Fibroblast of lung (primary cell): ENCODE data around the gene NOL4L. TPM values are rescaled to one million over a fixed set of nuclear protein-coding genes. Genes with fewer than 3 reads are reported as not detected.

Experiments used
- DNase-seq, 2 donors: peaks; one replicate each; pipeline versions ENCODE4 v3.0.0 to v3.0.0-alpha.2; 2010; ENCODE audit warnings: low read depth in 2 of 2
- H2AFZ ChIP-seq: 2 replicates; pipeline ENCODE4 v1.5.1; 2012; ENCODE audit warnings: low read length, control low read depth, inconsistent platforms
- H3K27ac ChIP-seq: 2 replicates; pipeline ENCODE4 v1.5.1; 2011; ENCODE audit warnings: low read length, control low read depth; ENCODE audit not compliant: insufficient read depth
- H3K27me3 ChIP-seq: 2 replicates; pipeline ENCODE4 v1.5.1; 2011; ENCODE audit warnings: mild to moderate bottlenecking, low read length; ENCODE audit not compliant: control insufficient read depth, insufficient read depth
- H3K36me3 ChIP-seq: 2 replicates; pipeline ENCODE4 v1.5.1; 2011; ENCODE audit warnings: low read length; ENCODE audit not compliant: control insufficient read depth, insufficient read depth
- H3K4me1 ChIP-seq: 2 replicates; pipeline ENCODE4 v1.5.1; 2011; ENCODE audit warnings: low read length; ENCODE audit not compliant: control insufficient read depth, insufficient read depth; ENCODE audit errors: extremely low read depth
- H3K4me2 ChIP-seq: 2 replicates; pipeline ENCODE4 v1.5.1; 2011; ENCODE audit warnings: low read length, control low read depth; ENCODE audit not compliant: insufficient read depth; ENCODE audit errors: extremely low read depth
- H3K4me3 ChIP-seq, 4 experiments: fragments of 200-600 bp in 1 of 4; sonication (generic) in 1 of 4; replicated peaks in 1 of 4; 2 replicates each; pipeline ENCODE4 v1.5.1; 2011 to 2016; ENCODE audit warnings: low read length in 4 of 4, low read depth in 3 of 4, mild to moderate bottlenecking in 3 of 4, control low read depth in 2 of 4, inconsistent platforms in 1 of 4, mixed read lengths in 1 of 4; ENCODE audit not compliant: insufficient read depth in 1 of 4; ENCODE audit errors: control extremely low read depth in 1 of 4
- H3K79me2 ChIP-seq: 2 replicates; pipeline ENCODE4 v1.5.1; 2012; ENCODE audit warnings: mild to moderate bottlenecking, low read length, inconsistent platforms; ENCODE audit not compliant: control insufficient read depth, insufficient read depth
- H3K9ac ChIP-seq: 2 replicates; pipeline ENCODE4 v1.5.1; 2011; ENCODE audit warnings: mild to moderate bottlenecking, low read length, control low read depth; ENCODE audit not compliant: insufficient read depth
- H3K9me3 ChIP-seq: 2 replicates; pipeline ENCODE4 v1.5.1; 2012; ENCODE audit warnings: low read depth, low read length; ENCODE audit not compliant: control insufficient read depth, insufficient read depth
- H4K20me1 ChIP-seq: 2 replicates; pipeline ENCODE4 v1.5.1; 2011; ENCODE audit warnings: low read length; ENCODE audit not compliant: control insufficient read depth, insufficient read depth; ENCODE audit errors: extremely low read depth
- EZH2 ChIP-seq: IDR thresholded peaks from 2 replicates; pipeline ENCODE4 v1.5.1; 2012; ENCODE audit warnings: low read length, control low read depth, mild to moderate bottlenecking; ENCODE audit errors: missing control alignments
- polyA plus RNA-seq, 2 donors: library from polyadenylated mRNA; depleted of rRNA in 1 of 2; stranded (reverse) in 1 of 2; unstranded in 1 of 2; fragments of >200 nt; gene quantifications; 2 replicates each; pipeline ENCODE4 v1.2.1, GENCODE V29; 2011 to 2012; ENCODE audit warnings: missing spikeins in 1 of 2
- total RNA-seq: library from RNA; depleted of rRNA; stranded (reverse); fragments of >200 nt; gene quantifications from 2 replicates; pipeline ENCODE4 v1.2.1, GENCODE V29; 2014
- TF ChIP-seq, protein P1 (sequence below), 2 donors: IDR thresholded peaks in 1 of 2; conservative IDR thresholded peaks in 1 of 2; 1 replicate in 1 of 2; 2 replicates in 1 of 2; pipeline ENCODE4 v1.5.1; 2011 to 2012; ENCODE audit warnings: low read length in 2 of 2, control low read depth in 1 of 2, inconsistent platforms in 1 of 2, low read depth in 1 of 2, mild to moderate bottlenecking in 1 of 2

NOL4L gene
- total and polyA plus RNA-seq, 2 donors (not counting 1 experiment from before 2014, with no cell fraction given), result 3.2 to 4.0 TPM

DNA sequence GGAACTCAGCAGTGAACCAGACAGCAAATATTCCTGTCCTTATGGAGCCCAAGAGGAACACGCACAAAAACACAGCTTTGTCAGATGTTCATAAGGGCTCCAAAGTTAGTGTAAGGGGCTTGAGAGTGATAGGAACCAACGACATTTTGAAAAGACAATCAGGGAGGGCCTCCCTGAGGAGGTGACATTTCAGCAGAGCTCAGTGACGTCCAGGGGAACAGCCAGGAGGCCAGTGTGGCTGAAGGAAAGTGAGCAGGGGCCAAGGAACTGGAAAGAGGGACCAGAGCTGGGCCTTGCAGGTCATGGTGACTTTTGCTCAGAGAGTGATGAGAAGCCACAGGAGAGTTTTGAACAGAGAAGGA, 16.1 kb downstream of the NOL4L start:
- Histone ChIP-seq H3K79me2 (no peaks in the 10 kb centered on the region), H3K9ac (no peak overlapping the region), H3K4me3 (no peak overlapping the region), H3K9me3 (no peaks in the 10 kb centered on the region), H2AFZ (no peak overlapping the region), H3K27ac (no peak overlapping the region), H3K36me3 (no peaks in the 10 kb centered on the region), H4K20me1 (no peaks in the 10 kb centered on the region), H3K4me1 (no peaks in the 10 kb centered on the region), H3K4me2 (no peak overlapping the region), H3K27me3 (no peaks in the 10 kb centered on the region)
- DNase-seq, result no peak
- TF ChIP-seq, protein P1, sequence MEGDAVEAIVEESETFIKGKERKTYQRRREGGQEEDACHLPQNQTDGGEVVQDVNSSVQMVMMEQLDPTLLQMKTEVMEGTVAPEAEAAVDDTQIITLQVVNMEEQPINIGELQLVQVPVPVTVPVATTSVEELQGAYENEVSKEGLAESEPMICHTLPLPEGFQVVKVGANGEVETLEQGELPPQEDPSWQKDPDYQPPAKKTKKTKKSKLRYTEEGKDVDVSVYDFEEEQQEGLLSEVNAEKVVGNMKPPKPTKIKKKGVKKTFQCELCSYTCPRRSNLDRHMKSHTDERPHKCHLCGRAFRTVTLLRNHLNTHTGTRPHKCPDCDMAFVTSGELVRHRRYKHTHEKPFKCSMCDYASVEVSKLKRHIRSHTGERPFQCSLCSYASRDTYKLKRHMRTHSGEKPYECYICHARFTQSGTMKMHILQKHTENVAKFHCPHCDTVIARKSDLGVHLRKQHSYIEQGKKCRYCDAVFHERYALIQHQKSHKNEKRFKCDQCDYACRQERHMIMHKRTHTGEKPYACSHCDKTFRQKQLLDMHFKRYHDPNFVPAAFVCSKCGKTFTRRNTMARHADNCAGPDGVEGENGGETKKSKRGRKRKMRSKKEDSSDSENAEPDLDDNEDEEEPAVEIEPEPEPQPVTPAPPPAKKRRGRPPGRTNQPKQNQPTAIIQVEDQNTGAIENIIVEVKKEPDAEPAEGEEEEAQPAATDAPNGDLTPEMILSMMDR (conservative IDR thresholded peaks at IDR 0.05 in 1 of 2, IDR thresholded peaks at IDR 0.05 in 1 of 2; ENCODE audit: low read depth in 1 of 2, low read length in 2 of 2), result no peak
- no peak for TF ChIP-seq EZH2

DNA sequence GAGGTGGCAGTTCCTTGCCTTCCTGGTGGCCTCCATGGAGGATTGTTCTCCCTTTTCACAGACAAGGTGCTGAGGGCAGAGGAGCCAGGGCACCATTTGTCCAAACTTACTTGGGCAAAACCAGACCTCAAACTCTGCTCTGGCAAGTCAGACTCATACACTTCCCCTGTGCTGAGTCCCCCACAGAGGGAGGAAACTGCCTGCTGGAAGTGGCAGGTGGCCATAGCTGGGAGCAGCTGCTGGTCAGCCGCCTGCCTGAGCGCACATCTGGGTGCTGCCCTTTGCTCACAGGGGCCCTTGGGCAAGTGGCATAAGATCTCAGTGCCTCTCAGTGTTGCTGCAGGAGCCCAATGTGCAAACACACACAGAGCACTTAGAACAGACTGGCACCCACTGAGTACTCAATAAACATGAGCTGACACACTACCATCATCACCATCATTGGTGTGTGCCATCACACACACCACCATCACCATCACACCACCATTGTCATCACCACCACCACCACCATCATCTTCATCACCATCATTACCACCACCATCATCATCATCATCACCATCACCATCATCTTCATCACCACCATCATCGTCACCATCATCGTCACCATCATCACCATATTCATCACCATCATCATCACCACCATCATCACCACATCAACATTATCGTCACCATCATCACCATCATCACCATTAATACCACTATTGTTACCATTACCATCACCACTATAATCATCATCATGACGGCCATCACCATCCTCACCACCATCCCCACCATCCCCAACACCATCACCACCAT, 17.6 kb downstream of the NOL4L start:
- Histone ChIP-seq H4K20me1 (no peaks in the 10 kb centered on the region), H3K36me3 (no peaks in the 10 kb centered on the region), H3K79me2 (no peaks in the 10 kb centered on the region), H3K27ac (no peak overlapping the region), H2AFZ (no peak overlapping the region), H3K4me2 (no peak overlapping the region), H3K4me1 (no peaks in the 10 kb centered on the region), H3K27me3 (no peaks in the 10 kb centered on the region), H3K4me3 (no peak overlapping the region), H3K9ac (no peak overlapping the region), H3K9me3 (no peaks in the 10 kb centered on the region)
- no peak for DNase-seq
- TF ChIP-seq, protein P1 (conservative IDR thresholded peaks at IDR 0.05 in 1 of 2, IDR thresholded peaks at IDR 0.05 in 1 of 2; ENCODE audit: low read depth in 1 of 2, low read length in 2 of 2), result no peak
- TF ChIP-seq EZH2, result no peak

DNA sequence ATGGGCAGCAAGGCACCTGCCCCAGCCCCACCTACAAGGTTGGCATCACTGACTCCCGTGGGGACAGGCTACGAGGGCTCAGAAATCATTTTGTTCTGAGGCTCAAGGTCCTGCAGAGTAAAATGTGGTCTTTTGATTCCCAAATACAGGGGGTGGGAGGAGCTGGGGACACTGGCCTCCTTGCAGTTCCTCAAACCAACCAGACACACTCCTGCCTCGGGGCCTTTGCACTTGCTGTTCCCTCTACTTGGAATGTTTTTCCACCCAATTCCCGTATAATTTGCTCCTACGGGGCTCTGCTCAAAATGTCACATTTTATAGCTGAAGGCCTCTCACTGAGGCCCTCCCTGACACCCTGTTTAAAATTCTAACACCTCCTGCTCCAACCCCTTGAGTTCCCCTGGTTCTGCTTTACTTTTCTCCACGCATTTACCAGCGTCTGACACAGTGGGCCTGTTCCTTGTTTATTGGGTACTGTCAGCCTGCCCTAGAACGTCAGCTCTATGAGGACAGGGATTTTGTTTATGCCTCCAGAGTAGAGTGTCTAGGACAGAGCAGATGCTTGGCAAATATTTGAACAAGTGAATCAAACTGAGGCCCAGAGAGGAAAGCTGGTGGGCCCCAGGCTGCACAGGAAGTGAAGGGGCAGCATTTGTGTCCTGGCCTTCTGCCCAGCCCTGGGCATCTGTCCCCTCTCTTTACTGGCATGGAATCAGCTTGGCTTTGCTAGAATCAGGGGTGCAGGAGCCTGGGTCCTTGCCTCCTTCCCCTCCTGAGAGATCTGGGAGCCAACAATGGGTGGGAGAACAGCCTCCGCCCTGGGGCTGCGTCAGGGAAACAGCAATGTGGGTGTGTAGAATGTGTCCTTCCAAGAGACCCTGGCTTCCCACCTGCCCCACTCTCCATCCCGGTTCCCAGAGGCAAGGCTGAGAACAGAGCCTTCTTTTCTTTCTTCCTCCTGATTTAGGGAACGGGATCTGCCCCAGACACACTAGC, 18.5 kb downstream of the NOL4L start:
- Histone ChIP-seq H3K27me3 (no peaks in the 10 kb centered on the region), H3K9ac (no peak overlapping the region), H3K27ac (no peak overlapping the region), H3K79me2 (no peaks in the 10 kb centered on the region), H3K4me1 (no peaks in the 10 kb centered on the region), H2AFZ (no peak overlapping the region), H3K4me3 (no peak overlapping the region), H3K36me3 (no peaks in the 10 kb centered on the region), H4K20me1 (no peaks in the 10 kb centered on the region), H3K4me2 (no peak overlapping the region), H3K9me3 (no peaks in the 10 kb centered on the region)
- no peak for TF ChIP-seq EZH2
- TF ChIP-seq, protein P1 (conservative IDR thresholded peaks at IDR 0.05 in 1 of 2, IDR thresholded peaks at IDR 0.05 in 1 of 2; ENCODE audit: low read depth in 1 of 2, low read length in 2 of 2), result no peak
- no peak for DNase-seq
